Hepatocyte (in vitro differentiated cells): ENCODE results near the gene PRMT7. TPM values are rescaled to one million over a fixed set of nuclear protein-coding genes. Genes with fewer than 3 reads are reported as not detected.

Experiments used
- DNase-seq: peaks from one replicate; pipeline ENCODE4 v3.0.0-alpha.2; 2016; ENCODE audit warnings: low spot score
- H2AFZ ChIP-seq: fragments of 200-600 bp; sonication (generic); 2 replicates; pipeline ENCODE4 v1.6.0; 2016; ENCODE audit warnings: antibody characterized with exemption, mild to moderate bottlenecking
- H3K27ac ChIP-seq: fragments of 200-600 bp; sonication (generic); 2 replicates; pipeline ENCODE4 v1.5.1; 2016; ENCODE audit warnings: mild to moderate bottlenecking
- H3K27me3 ChIP-seq: fragments of 200-600 bp; sonication (generic); 2 replicates; pipeline ENCODE4 v1.6.1; 2016
- H3K36me3 ChIP-seq: fragments of 200-600 bp; sonication (generic); replicated peaks from 2 replicates; pipeline ENCODE4 v1.5.1; 2016; ENCODE audit warnings: low read depth; ENCODE audit not compliant: insufficient read depth
- H3K4me1 ChIP-seq: fragments of 200-600 bp; sonication (generic); 2 replicates; pipeline ENCODE4 v1.5.1; 2016; ENCODE audit warnings: mild to moderate bottlenecking, moderate library complexity; ENCODE audit not compliant: insufficient read depth
- H3K4me2 ChIP-seq: fragments of 200-600 bp; sonication (generic); 2 replicates; pipeline ENCODE4 v1.6.0; 2016
- H3K4me3 ChIP-seq: fragments of 200-600 bp; sonication (generic); 2 replicates; pipeline ENCODE4 v1.5.1; 2016; ENCODE audit warnings: mild to moderate bottlenecking
- H3K79me2 ChIP-seq: fragments of 200-600 bp; sonication (generic); 2 replicates; pipeline ENCODE4 v1.6.0; 2017; ENCODE audit warnings: mild to moderate bottlenecking
- H3K9me2 ChIP-seq: fragments of 200-600 bp; sonication (generic); replicated peaks from 2 replicates; pipeline ENCODE4 v1.6.0; 2017; ENCODE audit warnings: mild to moderate bottlenecking; ENCODE audit not compliant: insufficient read depth
- H3K9me3 ChIP-seq: fragments of 200-600 bp; sonication (generic); 2 replicates; pipeline ENCODE4 v1.5.1; 2016; ENCODE audit warnings: low read depth, mild to moderate bottlenecking
- H4K20me1 ChIP-seq: fragments of 200-600 bp; sonication (generic); 2 replicates; pipeline ENCODE4 v1.6.0; 2016; ENCODE audit warnings: mild to moderate bottlenecking; ENCODE audit not compliant: insufficient read depth, poor library complexity, severe bottlenecking
- CTCF ChIP-seq: fragments of 200-600 bp; sonication (generic); IDR thresholded peaks from 2 replicates; pipeline ENCODE4 v1.5.1; 2016; ENCODE audit warnings: antibody characterized with exemption, mild to moderate bottlenecking; ENCODE audit not compliant: poor library complexity
- EZH2 ChIP-seq: fragments of 200-600 bp; sonication (generic); IDR thresholded peaks from 2 replicates; pipeline ENCODE4 v1.6.1; 2016; ENCODE audit warnings: antibody characterized with exemption, mild to moderate bottlenecking, borderline replicate concordance
- EZH2phosphoT487 ChIP-seq: fragments of 200-600 bp; sonication (generic); IDR thresholded peaks from one replicate; pipeline ENCODE4 v1.6.1; 2018; ENCODE audit warnings: antibody characterized with exemption, mild to moderate bottlenecking, low read depth, moderate library complexity; ENCODE audit not compliant: unreplicated experiment, severe bottlenecking
- WGBS: methylation state at CpG from one replicate; pipeline ENCODE4 v1.1.6; 2016; ENCODE audit warnings: low lambda C conversion rate; ENCODE audit errors: missing lambda C conversion rate; 5-methylcytosine and 5-hydroxymethylcytosine counted together
- polyA plus RNA-seq: library from polyadenylated mRNA; unstranded; fragments of >200 nt; fragmentation: Nextera tagmentation; extraction: Ambion mirVana; gene quantifications from 2 replicates; pipeline ENCODE4 v1.2.1, GENCODE V29; 2016
- total RNA-seq: library from RNA; depleted of rRNA; stranded (reverse); fragments of >200 nt; gene quantifications from 2 replicates; pipeline ENCODE4 v1.2.3, GENCODE V29; 2014

Gene PRMT7
- total and polyA plus RNA-seq, 2 experiments from 2014 or later = 41.1 to 43.6 TPM

DNA sequence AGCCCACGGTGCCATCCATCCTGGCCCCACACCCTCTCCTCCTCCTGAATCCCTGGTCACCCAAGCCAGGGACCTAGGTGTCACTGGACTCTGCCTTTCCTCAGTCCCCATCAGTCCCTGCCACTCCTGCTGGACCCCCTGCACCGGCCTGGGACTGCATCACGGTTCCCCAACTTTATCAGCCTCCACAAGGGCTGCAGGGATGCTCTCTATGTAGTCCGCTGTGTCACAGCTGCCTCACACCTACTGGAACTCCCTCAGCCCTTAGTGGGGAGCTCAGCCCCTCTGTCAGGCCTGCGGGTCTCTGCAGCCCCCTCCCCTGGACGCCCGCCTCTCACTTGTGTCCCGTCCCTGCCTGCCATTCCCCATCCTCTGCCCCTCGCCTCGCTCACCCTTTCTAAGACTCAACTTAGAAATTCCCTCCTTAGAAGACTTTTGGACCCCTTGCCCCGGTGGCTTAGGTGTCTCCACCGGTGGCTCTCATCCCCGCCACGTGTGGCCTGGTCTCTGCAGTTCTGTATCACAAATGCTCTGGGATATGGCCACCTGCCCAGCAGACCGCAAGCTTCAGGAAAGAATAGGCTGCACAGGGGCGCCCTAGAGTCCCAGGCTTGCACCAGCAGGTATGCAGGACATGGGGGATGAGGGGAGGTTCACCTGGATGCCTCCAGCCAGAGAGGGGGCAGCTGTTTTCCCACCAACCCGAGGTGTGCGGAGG is 62.9 kb downstream of the PRMT7 start:
- no peaks in the 10 kb centered on the region for H3K9me3 ChIP-seq
- TF ChIP-seq CTCF = no peak
- TF ChIP-seq EZH2phosphoT487 = no peak
- no peak for TF ChIP-seq EZH2
- H3K27me3 ChIP-seq = no peaks in the 10 kb centered on the region
- H3K79me2 ChIP-seq = no peaks in the 10 kb centered on the region
- H3K4me3 ChIP-seq = no peak overlapping the region
- WGBS = 80% methylated on average over 18 of the region's 18 CpGs
- no peaks in the 10 kb centered on the region for H4K20me1 ChIP-seq
- no peak for DNase-seq
- H3K27ac ChIP-seq = no peak overlapping the region
- H2AFZ ChIP-seq = no peak overlapping the region
- no peak overlapping the region for H3K4me2 ChIP-seq
- H3K4me1 ChIP-seq = no peaks in the 10 kb centered on the region
- H3K36me3 ChIP-seq = no peaks in the 10 kb centered on the region
- no peaks in the 10 kb centered on the region for H3K9me2 ChIP-seq

- Histone ChIP-seq H2AFZ (no peak overlapping the region), H4K20me1 (no peaks in the 10 kb centered on the region), H3K9me3 (no peaks in the 10 kb centered on the region), H3K36me3 (no peaks in the 10 kb centered on the region), H3K9me2 (no peaks in the 10 kb centered on the region), H3K4me2 (no peak overlapping the region), H3K27ac (no peak overlapping the region), H3K27me3 (no peaks in the 10 kb centered on the region), H3K79me2 (no peaks in the 10 kb centered on the region), H3K4me3 (no peak overlapping the region), H3K4me1 (no peaks in the 10 kb centered on the region)
- peak; percentile 42 for DNase-seq
- TF ChIP-seq EZH2 (no peak), EZH2phosphoT487 (no peak), CTCF (no peak)
- WGBS = 65% methylated on average over 10 of the region's 10 CpGs
Measured at GRCh38 chr16:68374246-68374805, 63.5 kb downstream of the PRMT7 start.

GRCh38 chr16:68374961-68375660 is 64.3 kb downstream of the PRMT7 start:
- Histone ChIP-seq H3K27me3 (no peaks in the 10 kb centered on the region), H4K20me1 (no peaks in the 10 kb centered on the region), H2AFZ (no peak overlapping the region), H3K4me1 (no peaks in the 10 kb centered on the region), H3K79me2 (no peaks in the 10 kb centered on the region), H3K9me3 (no peaks in the 10 kb centered on the region), H3K4me2 (no peak overlapping the region), H3K4me3 (no peak overlapping the region), H3K27ac (no peak overlapping the region), H3K9me2 (no peaks in the 10 kb centered on the region), H3K36me3 (no peaks in the 10 kb centered on the region)
- TF ChIP-seq CTCF (no peak), EZH2 (no peak), EZH2phosphoT487 (no peak)
- DNase-seq = no peak
- WGBS = 91% methylated on average over 9 of the region's 9 CpGs
